Thoracic aorta endothelial cell (primary cell): ENCODE data around the gene GYG1. TPM values are rescaled to one million over a fixed set of nuclear protein-coding genes. Genes with fewer than 3 reads are reported as not detected.

Source experiments
- total RNA-seq: library from RNA; depleted of rRNA; stranded (reverse); fragments of >200 nt; gene quantifications from 2 replicates; pipeline ENCODE4 v1.2.3, GENCODE V29; 2012

Gene GYG1
- 50.9 and 51.3 TPM in 2 replicates for total RNA-seq

GRCh38 chr3:148991219-148992026, at the start of gene GYG1:
Gene GYG1, plus strand, starts transcription at chr3:148991540. Its CDS starts 101 bp downstream, at chr3:148991641.

Other genes with a start within 250 kb of the GYG1 start
- not detected in 2 replicates for gene CPB1, start 163.7 kb upstream of the GYG1 start, total RNA-seq
- 13.7 and 16.1 TPM in 2 replicates for gene CPA3, start 126.2 kb upstream of the GYG1 start, total RNA-seq
- gene HLTF, start 95.0 kb downstream of the GYG1 start, total RNA-seq = 40.3 and 43.6 TPM in 2 replicates
- gene HPS3, start 138.1 kb downstream of the GYG1 start, total RNA-seq = 25.3 and 32.6 TPM in 2 replicates
- gene CP, start 230.3 kb downstream of the GYG1 start, total RNA-seq = under 0.01 TPM in 1 of 2 replicates, not detected in the other